GM12864 (cell line): ENCODE measurements around the gene ZNF827.

ENCODE experiments used
- DNase-seq: peaks from one replicate; pipeline ENCODE4 v3.0.0-alpha.2; 2011; ENCODE audit warnings: low read depth
- H3K4me3 ChIP-seq: 2 replicates; pipeline ENCODE4 v1.5.1; 2011; ENCODE audit warnings: mild to moderate bottlenecking, low read depth, low read length, control low read depth
- CTCF ChIP-seq: IDR thresholded peaks from 2 replicates; pipeline ENCODE4 v1.5.1; 2011; ENCODE audit warnings: low read depth, mild to moderate bottlenecking, moderate library complexity, low read length, control low read depth, inconsistent platforms; ENCODE audit errors: missing control alignments

The ZNF827 gene

GRCh38 chr4:145871209-145871608 is 67.4 kb downstream of the ZNF827 start:
- no peak for DNase-seq
- no peak for TF ChIP-seq CTCF
- H3K4me3 ChIP-seq: no peak overlapping the region

- TF ChIP-seq CTCF: no peak
- H3K4me3 ChIP-seq: no peak overlapping the region
- no peak for DNase-seq
Measured at GRCh38 chr4:145870155-145871020, 68.2 kb downstream of the ZNF827 start.

GRCh38 chr4:145868637-145869409 is 69.8 kb downstream of the ZNF827 start:
- no peak overlapping the region for H3K4me3 ChIP-seq

GRCh38 chr4:145867406-145867805 is 71.2 kb downstream of the ZNF827 start:
- no peak for DNase-seq
- TF ChIP-seq CTCF: no peak
- no peak overlapping the region for H3K4me3 ChIP-seq

More at GRCh38 chr4:145868637-145869409, 69.8 kb downstream of the ZNF827 start:
- DNase-seq: peak; percentile 39
- TF ChIP-seq CTCF: peak; percentile 14

- no peak for DNase-seq
- H3K4me3 ChIP-seq: no peak overlapping the region
- no peak for TF ChIP-seq CTCF
Measured at GRCh38 chr4:145866991-145867390, 71.6 kb downstream of the ZNF827 start.

GRCh38 chr4:145865274-145865941 is 73.2 kb downstream of the ZNF827 start:
- TF ChIP-seq CTCF: no peak

More at GRCh38 chr4:145865274-145865941, 73.2 kb downstream of the ZNF827 start:
- no peak for DNase-seq
- H3K4me3 ChIP-seq: no peak overlapping the region
